ENCODE data around the gene NAA35. TPM values are rescaled to one million over a fixed set of nuclear protein-coding genes. Genes with fewer than 3 reads are reported as not detected.

The NAA35 gene
- total RNA-seq, 1 donor from 2014 or later = 33.0 TPM

DNA sequence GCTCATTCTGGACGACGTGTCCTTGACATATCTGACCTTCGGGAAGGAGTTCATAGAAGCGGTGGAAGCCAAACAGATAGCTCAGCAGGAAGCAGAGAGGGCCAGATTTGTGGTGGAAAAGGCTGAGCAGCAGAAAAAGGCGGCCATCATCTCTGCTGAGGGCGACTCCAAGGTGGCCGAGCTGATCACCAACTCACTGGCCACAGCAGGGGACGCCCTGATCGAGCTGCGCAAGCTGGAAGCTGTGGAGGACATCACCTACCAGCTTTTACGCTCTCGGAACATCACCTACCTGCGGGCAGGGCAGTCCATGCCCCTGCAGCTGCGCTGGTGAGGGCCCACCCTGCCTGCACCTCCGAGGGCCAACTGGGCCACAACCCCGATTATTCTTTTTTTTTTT is 41.6 kb upstream of the NAA35 start:
- no peak overlapping the region for H3K27ac Mint-ChIP-seq (ENCODE audit: unreplicated experiment)
- no peaks in the 10 kb centered on the region for H3K4me1 Mint-ChIP-seq (ENCODE audit: low read depth, unreplicated experiment)
- TF ChIP-seq, protein P1, sequence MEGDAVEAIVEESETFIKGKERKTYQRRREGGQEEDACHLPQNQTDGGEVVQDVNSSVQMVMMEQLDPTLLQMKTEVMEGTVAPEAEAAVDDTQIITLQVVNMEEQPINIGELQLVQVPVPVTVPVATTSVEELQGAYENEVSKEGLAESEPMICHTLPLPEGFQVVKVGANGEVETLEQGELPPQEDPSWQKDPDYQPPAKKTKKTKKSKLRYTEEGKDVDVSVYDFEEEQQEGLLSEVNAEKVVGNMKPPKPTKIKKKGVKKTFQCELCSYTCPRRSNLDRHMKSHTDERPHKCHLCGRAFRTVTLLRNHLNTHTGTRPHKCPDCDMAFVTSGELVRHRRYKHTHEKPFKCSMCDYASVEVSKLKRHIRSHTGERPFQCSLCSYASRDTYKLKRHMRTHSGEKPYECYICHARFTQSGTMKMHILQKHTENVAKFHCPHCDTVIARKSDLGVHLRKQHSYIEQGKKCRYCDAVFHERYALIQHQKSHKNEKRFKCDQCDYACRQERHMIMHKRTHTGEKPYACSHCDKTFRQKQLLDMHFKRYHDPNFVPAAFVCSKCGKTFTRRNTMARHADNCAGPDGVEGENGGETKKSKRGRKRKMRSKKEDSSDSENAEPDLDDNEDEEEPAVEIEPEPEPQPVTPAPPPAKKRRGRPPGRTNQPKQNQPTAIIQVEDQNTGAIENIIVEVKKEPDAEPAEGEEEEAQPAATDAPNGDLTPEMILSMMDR (IDR thresholded peaks at IDR 0.05; ENCODE audit: partially characterized antibody, unreplicated experiment) = no peak
- no peaks in the 10 kb centered on the region for H3K27me3 Mint-ChIP-seq (ENCODE audit: unreplicated experiment)
- no peak for DNase-seq
- peaks cover 3% of the 10 kb centered on the region for H3K36me3 Mint-ChIP-seq (ENCODE audit: unreplicated experiment)
- no peak overlapping the region for H3K4me3 Mint-ChIP-seq (ENCODE audit: unreplicated experiment)
- H3K9me3 Mint-ChIP-seq (ENCODE audit: unreplicated experiment) = no peaks in the 10 kb centered on the region

DNA sequence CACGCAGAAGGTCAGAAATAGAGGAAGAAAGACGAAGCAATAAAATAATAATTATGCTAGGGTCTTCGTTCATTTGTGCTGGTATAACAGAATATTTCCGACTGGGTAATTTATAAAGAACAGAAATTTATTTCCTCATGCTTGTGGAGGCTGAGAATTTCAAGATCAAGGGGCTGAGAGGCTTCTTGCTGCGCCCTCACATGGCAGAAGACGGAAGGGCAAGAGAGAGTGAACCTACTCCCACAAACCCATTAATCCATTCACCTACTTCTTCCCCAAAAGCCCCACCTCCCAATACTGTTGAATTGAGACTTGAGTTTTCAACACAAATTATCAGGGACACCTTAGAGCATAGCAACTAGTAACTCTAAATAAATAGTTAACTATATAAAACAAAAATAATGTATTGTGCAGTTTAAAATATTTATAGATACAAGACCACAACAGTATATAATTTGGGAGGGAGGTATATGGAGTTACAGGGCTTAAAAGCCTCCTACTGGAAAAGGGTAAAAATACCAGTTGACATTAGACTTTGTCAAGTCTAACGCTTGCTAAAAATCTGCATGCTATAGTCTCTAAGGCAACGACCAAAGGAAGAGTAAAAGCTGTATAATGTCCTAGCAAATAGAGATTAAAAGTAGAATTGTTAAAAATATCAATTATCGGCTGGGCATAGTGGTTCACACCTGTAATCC is 40.3 kb upstream of the NAA35 start:
- TF ChIP-seq, protein P1 (IDR thresholded peaks at IDR 0.05; ENCODE audit: partially characterized antibody, unreplicated experiment) = peak; percentile 76
- H3K27ac Mint-ChIP-seq (ENCODE audit: unreplicated experiment) = no peak overlapping the region
- no peak overlapping the region for H3K4me3 Mint-ChIP-seq (ENCODE audit: unreplicated experiment)
- no peaks in the 10 kb centered on the region for H3K27me3 Mint-ChIP-seq (ENCODE audit: unreplicated experiment)
- peak; percentile 69 for DNase-seq
- no peaks in the 10 kb centered on the region for H3K9me3 Mint-ChIP-seq (ENCODE audit: unreplicated experiment)
- peaks cover 3% of the 10 kb centered on the region for H3K36me3 Mint-ChIP-seq (ENCODE audit: unreplicated experiment)
- H3K4me1 Mint-ChIP-seq (ENCODE audit: low read depth, unreplicated experiment) = no peaks in the 10 kb centered on the region

DNA sequence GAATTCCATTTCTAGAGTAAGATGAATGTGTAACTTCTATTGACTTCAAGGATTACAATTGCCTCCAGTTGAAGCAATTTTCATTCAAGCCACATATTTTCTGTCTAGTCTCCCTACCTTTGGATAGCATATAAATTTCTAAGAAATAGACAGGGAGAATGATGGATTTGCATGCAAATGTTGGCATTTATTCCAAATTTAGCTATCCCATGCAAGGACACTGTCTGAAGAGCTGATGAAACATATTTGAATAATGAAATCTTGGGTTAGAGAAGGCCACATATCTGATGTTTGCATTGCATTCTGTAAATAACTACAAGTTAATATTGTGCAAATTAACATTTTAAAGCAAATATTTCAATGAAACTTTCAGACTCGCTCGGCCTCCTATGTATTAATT is 36.0 kb upstream of the NAA35 start:
- no peak for DNase-seq

DNA sequence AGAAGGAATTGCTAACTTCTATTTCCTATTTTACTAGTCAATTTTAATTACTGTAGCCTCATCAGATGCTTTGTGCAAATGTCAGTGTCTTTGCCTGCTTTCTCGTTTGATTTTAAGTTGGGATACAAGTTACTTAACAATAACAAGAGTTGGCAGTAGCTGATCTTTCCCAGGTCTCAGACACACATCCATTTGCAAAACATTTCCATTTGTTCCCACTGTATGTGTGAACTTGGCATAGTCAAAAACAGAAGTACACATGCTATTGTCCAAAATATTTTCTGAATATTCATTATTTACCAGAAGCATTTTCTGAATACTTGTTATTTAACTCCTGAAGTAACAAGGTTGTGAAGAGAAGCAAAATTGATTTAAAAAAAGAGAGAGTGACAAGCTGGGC is 35.0 kb upstream of the NAA35 start:
- TF ChIP-seq, protein P1 (IDR thresholded peaks at IDR 0.05; ENCODE audit: partially characterized antibody, unreplicated experiment) = no peak
- H3K4me1 Mint-ChIP-seq (ENCODE audit: low read depth, unreplicated experiment) = no peaks in the 10 kb centered on the region
- no peaks in the 10 kb centered on the region for H3K36me3 Mint-ChIP-seq (ENCODE audit: unreplicated experiment)
- H3K4me3 Mint-ChIP-seq (ENCODE audit: unreplicated experiment) = no peak overlapping the region
- no peaks in the 10 kb centered on the region for H3K27me3 Mint-ChIP-seq (ENCODE audit: unreplicated experiment)
- DNase-seq = no peak
- H3K9me3 Mint-ChIP-seq (ENCODE audit: unreplicated experiment) = no peaks in the 10 kb centered on the region
- no peak overlapping the region for H3K27ac Mint-ChIP-seq (ENCODE audit: unreplicated experiment)

More for the DNA sequence above, 36.0 kb upstream of the NAA35 start:
- H3K4me3 Mint-ChIP-seq (ENCODE audit: unreplicated experiment) = no peak overlapping the region
- H3K4me1 Mint-ChIP-seq (ENCODE audit: low read depth, unreplicated experiment) = no peaks in the 10 kb centered on the region
- TF ChIP-seq, protein P1 (IDR thresholded peaks at IDR 0.05; ENCODE audit: partially characterized antibody, unreplicated experiment) = no peak
- H3K27ac Mint-ChIP-seq (ENCODE audit: unreplicated experiment) = no peak overlapping the region
- H3K27me3 Mint-ChIP-seq (ENCODE audit: unreplicated experiment) = no peaks in the 10 kb centered on the region
- H3K36me3 Mint-ChIP-seq (ENCODE audit: unreplicated experiment) = peaks cover 1% of the 10 kb centered on the region
- H3K9me3 Mint-ChIP-seq (ENCODE audit: unreplicated experiment) = no peaks in the 10 kb centered on the region

DNA sequence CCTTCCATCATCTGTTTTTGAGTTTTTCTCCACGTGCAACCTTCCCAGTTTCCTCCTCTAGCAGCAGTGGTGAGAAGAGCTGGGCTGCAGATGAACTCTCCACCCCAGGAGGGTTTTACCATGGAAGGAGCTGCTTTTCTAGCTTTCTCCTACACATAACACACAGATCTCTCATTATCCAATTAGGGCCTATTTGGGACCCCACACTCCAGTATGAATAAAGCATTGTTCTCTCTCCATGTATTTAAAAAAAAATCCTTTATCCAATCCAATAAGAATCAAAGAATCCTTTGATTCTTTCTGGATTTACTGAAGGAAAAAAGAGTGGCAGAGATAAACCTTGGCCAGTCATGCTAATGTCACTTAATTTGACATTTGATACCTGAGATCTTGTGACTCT is 31.6 kb upstream of the NAA35 start:
- TF ChIP-seq, protein P1 (IDR thresholded peaks at IDR 0.05; ENCODE audit: partially characterized antibody, unreplicated experiment) = no peak
- no peaks in the 10 kb centered on the region for H3K4me1 Mint-ChIP-seq (ENCODE audit: low read depth, unreplicated experiment)
- no peak overlapping the region for H3K4me3 Mint-ChIP-seq (ENCODE audit: unreplicated experiment)
- no peak overlapping the region for H3K27ac Mint-ChIP-seq (ENCODE audit: unreplicated experiment)
- H3K36me3 Mint-ChIP-seq (ENCODE audit: unreplicated experiment) = no peaks in the 10 kb centered on the region
- DNase-seq = no peak
- H3K27me3 Mint-ChIP-seq (ENCODE audit: unreplicated experiment) = no peaks in the 10 kb centered on the region
- no peaks in the 10 kb centered on the region for H3K9me3 Mint-ChIP-seq (ENCODE audit: unreplicated experiment)
